GM18907 (cell line): Measurements from ENCODE around the gene MYRIP.

ENCODE experiments used
- ATAC-seq: cut with Tn5 transposase; IDR thresholded peaks from one replicate; pipeline ENCODE4 v1.9.1; 2021; ENCODE audit warnings: mild to moderate bottlenecking, moderate library complexity; ENCODE audit not compliant: unreplicated experiment

The MYRIP gene

DNA sequence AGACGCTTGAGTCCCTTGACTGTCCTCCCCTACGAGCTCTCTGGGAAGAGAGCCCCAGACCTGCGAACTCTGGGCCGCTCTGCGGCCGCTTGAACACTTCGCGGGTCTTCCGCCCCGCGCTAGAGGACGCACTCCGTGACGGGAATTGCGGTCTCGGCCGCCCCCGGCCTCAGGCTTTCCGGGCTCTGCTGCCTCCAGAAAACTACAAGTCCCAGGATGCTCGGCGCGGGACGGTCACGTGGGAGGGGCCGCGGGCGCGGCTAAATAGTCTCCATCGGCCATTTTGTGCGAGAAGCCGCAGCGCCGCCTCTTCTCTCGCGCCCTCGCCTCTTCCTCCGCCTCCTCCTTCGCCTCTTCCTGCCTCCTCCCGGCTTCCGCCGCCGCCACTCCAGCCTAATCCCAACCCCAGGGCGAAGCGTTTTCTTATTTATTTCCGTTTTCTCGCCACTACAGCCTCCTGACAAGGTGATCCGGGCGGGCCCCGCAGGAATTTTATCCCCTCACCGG, 500.1 kb downstream of the MYRIP start, which contains the start of gene EIF1B:
EIF1B (plus strand) TSS at position 290 of the 507 bp plus-strand sequence. CDS start 235 bp downstream, outside the sequence.
- ATAC-seq = peak; percentile 96
